Measurements from ENCODE around the gene RASSF1.

Gene RASSF1

GRCh38 chr3:50327943-50328691 is 12.5 kb downstream of the RASSF1 start, which contains the start of gene TUSC2:
Gene TUSC2, minus strand, starts transcription at chr3:50328223. Its CDS starts 124 bp downstream, at chr3:50328099.
- TF ChIP-seq CTCF (IDR thresholded peaks at IDR 0.05), result no peak

GRCh38 chr3:50327129-50327528 is 13.5 kb downstream of the RASSF1 start:
- no peak for TF ChIP-seq CTCF (IDR thresholded peaks at IDR 0.05)

GRCh38 chr3:50326182-50326541 is 14.5 kb downstream of the RASSF1 start:
- no peak for TF ChIP-seq CTCF (IDR thresholded peaks at IDR 0.05)

GRCh38 chr3:50325497-50326181 is 15.0 kb downstream of the RASSF1 start:
- no peak for TF ChIP-seq CTCF (IDR thresholded peaks at IDR 0.05)

- no peak for TF ChIP-seq CTCF (IDR thresholded peaks at IDR 0.05)
Observed at GRCh38 chr3:50325113-50325480, 15.5 kb downstream of the RASSF1 start.

- peak; percentile 91 for TF ChIP-seq CTCF (IDR thresholded peaks at IDR 0.05)
Observed at GRCh38 chr3:50324351-50325112, 16.1 kb downstream of the RASSF1 start.

GRCh38 chr3:50323614-50324199 is 16.9 kb downstream of the RASSF1 start:
- no peak for TF ChIP-seq CTCF (IDR thresholded peaks at IDR 0.05)
